Renal cortical epithelial cell (primary cell): ENCODE results near the gene TPO. TPM values are rescaled to one million over a fixed set of nuclear protein-coding genes. Genes with fewer than 3 reads are reported as not detected.

Experiments used
- DNase-seq: peaks from one replicate; pipeline ENCODE4 v3.0.0-alpha.2; 2011; ENCODE audit warnings: low read depth
- total RNA-seq: library from RNA; depleted of rRNA; stranded (reverse); fragments of >200 nt; gene quantifications from 2 replicates; pipeline ENCODE4 v1.2.3, GENCODE V29; 2014

The TPO gene
- total RNA-seq, 1 donor from 2014 or later: not detected

GRCh38 chr2:1521878-1522830 is 108.9 kb downstream of the TPO start:
- no peak for DNase-seq

- no peak for DNase-seq
Observed at GRCh38 chr2:1527153-1527992, 114.1 kb downstream of the TPO start.

DNA sequence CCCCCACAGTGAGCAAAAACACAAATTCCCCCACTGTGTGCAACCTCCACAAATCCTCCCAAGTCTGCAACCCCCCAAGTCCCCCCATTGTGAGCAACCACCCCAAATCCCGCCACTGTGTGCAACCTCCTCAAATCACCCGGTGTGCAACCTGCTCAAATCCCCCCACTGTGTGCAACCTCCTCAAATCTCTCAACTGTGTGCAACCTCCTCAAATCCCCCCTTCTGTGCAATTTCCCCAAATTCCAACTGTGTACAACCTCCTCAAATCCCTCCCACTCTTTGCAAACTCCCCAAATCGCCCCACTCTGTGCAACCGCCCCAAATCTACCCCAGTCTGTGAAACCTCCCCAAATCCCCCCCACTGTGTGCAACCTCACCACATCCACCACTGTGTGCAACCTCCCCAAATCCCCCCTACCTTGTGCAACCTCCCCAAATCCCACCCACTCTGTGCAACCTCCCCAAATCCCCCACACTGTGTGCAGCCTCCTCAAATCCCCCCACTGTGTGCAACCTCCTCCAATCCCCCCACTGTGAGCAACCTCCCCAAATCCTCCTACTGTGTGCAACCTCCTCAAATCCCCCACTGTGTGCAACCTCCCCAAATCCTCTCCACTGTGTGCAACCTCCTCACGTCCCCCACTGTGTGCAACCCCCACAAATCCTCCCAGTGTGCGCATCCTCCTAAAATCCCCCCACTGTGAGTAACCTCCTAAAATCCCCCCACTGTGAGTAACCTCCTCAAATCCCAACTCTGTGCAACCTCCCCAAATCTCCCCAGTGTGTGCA is 115.2 kb downstream of the TPO start:
- no peak for DNase-seq

DNA sequence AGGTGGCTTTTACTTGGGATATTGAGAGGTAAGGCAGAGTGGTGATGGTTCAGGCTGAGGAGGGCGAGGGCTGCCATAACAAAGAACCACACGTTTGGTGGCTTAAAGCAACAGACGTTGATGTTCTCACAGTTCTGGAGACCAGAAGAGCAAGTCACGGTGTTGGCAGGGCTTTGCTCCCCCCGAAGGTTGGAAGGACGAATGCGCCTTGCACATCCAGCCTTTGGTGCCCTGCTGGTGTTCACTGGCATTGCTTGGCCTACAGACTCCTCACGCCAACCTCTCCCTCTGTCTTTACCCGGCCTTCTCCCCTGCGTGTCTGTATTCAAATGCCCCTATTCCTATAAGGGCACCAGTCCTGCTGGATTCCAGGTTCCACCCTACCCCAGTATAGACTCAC is 125.4 kb downstream of the TPO start:
- DNase-seq: peak; percentile 12

DNA sequence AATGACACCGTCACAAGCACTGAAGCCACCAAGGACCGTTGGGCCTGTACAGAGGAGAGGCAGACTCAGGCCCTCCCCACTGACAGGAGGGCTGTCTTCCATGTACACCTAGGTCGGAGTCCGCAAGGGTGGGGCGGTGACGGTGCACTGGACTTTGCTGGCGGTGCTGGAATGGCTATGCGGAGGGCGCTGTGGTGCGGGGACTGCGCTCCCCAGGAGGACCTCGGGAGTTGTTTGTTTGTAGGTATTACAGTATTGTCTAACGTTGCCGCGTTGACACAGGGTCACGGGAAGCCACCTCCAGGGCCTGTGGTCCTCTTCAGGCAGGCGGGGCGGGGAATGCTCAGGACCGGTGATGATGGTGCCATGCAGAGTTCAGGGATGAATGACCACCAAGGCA is 126.2 kb downstream of the TPO start:
- DNase-seq: no peak

DNA sequence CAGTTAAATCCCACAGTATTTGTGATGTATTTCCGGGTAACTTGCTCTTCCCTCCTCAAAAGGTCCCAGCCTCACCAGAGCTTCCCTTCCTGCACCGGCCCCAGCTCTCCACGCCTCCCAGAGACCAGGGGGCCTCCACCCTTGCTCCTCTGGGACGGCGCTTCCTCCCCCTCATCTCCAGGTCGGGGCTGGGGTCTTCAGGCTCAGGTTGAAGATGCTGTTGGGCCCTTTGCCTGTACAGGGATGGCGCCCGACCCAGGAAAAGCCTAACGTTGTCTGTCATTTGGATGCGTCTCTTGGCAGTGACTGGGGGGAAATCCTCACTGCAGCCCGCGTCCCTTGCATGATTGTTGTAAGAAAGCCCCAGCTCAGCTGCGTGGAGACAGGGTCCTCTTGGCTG is 126.7 kb downstream of the TPO start:
- no peak for DNase-seq

DNA sequence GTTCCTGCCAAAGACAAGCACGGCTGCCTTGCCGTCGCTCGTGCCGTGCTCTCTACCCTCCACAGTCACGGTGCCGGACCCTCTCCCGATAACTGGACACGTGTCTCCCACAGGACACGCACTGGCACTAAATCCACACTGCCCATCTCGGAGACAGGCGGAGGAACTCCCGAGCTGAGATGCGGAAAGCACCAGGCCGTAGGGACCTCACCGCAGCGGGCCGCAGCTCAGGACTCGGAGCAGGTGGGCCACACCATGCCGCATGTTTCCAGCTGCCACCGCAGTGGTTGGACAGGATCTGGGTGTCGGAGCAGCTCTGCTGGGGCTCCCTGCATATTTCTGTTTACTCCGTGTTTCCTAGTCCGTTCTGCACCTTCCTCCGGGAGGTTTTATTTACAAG is 127.2 kb downstream of the TPO start:
- DNase-seq: no peak

- no peak for DNase-seq
Observed at GRCh38 chr2:1541040-1541439, 127.8 kb downstream of the TPO start.

DNA sequence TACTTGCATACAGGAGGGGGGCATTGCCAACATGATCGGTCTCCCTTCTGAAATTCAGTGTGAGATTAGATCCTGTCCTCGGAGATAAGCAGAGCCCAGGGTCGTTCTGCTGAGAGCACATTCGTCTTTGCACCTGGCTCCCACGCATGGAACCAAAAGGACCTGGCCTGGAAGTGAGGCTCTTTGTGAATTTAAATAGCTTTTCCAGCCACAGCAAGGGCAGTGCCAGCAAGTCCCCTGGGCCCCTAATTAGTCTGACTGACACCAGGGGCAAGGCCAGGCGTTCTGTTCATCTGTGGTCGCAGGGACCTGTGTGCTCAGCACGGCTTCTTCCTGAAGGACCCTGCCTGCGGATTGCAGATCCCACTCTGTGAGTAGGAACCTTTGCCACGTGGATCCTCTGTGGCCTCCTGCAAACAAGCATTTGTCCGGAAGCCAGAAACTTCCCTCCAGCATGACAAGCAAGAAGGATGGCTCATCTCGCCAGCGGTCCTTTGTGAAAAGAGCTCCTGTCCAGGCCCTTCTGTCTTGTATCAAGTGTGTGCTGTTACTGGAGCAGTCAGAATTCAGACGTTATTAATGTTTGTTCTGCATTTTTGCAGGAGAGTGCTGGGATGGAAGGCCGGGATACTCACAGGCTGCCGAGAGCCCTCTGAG is 128.7 kb downstream of the TPO start:
- DNase-seq: no peak

DNA sequence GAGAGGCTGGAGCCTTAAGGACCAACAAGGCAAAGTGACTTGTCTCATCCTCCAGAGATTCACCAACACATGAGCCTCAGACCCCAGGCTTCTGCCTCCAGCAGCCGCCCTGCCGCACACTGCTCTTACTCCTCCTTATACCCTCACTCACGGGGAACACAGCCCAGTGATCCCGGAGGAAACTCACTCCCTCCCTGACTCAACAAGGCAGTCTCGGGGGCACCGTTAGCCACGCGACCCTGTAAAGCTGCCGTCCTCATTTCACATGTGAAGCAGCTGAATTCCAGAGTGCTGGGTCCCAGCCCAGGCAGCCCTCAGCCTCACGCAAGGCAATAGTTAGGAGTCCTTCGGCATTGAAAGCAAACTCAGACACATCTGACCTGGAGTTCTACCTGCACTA is 129.7 kb downstream of the TPO start:
- DNase-seq: no peak

DNA sequence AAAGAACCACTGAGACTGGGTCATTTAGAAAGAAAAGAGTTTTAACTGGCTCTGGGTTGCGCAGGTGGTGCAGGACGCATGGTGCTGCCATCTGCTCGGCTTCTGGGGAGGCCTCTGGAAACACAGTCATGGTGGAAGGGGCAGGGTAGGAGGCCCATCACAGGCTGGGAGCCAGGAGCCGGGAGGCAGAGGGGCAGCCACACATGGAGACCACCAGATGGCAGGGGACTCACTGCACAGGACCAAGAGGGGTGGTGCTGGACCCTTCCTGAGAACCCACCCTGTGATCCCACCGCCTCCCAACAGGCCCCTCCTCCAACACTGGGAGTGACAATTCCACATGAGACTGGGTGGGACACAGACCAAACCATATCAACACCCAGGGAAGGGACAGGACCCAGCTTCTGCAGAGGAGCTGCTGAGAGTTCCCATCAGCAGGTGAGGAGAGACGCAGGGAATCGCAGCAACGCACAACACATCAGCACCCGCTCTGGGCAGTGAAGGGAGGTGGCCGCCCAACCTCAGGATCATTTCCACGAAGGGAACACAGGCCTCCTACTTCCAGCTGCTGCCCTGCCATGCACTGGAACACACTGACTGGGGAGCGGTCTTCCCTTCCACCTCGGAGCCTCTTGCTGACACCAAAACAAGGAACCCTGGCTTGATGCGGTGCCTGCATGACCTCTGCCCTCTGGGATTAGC is 130.7 kb downstream of the TPO start:
- DNase-seq: no peak

DNA sequence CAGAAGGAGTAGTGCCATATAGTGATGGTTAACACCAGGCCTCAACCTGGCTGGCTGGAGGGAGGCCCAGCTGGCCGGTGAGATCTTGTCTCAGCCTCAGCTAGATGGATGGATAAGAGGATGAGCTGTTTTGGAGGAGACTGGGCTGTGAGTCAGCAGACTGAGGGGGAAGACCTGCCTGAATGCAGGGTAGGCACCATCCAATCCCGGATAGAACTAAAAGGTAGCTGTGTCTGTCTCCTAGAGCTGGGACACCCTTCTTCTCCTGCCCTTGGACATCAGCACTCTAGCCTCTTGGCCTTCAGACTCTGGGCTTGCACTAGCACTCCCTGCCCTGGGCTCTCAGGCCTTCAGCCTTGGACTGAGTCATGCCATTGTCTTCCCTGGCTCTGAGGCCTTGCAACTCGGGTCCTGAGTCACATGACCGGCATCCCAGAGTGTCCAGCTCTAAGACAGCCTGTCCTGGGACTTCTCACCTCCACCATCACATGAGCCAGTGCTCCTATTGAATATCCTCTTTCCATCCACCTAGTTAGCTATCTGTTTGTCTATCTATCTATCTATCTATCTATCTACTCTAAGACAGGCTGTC is 131.3 kb downstream of the TPO start:
- peak; percentile 61 for DNase-seq

DNA sequence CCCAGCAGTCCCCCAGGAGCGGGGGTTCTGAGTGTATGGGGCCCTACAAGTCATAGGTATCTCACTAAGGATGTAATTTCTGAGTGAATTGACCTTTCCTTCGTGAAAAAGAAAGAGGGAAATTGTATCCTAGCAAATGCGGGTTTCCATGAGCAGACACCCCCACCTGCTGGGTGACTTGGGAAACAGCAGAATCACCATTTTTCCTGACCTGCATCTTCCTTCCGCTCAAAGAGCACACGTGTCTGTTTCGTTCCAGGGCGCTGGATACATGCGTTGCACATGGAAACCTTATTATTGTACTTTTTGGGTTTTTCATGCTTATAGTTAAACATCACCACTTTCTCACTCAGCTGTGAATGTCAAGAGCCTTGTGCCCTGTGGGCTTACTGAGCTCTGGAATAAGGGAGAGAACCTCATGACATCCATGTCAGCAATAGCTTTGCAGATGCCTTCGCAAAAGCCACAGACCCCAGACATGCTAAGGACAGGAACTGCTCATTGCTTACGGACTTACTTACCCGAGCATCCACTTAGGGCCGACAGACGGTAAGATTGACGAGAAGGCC is 132.8 kb downstream of the TPO start:
- DNase-seq: peak; percentile 28

DNA sequence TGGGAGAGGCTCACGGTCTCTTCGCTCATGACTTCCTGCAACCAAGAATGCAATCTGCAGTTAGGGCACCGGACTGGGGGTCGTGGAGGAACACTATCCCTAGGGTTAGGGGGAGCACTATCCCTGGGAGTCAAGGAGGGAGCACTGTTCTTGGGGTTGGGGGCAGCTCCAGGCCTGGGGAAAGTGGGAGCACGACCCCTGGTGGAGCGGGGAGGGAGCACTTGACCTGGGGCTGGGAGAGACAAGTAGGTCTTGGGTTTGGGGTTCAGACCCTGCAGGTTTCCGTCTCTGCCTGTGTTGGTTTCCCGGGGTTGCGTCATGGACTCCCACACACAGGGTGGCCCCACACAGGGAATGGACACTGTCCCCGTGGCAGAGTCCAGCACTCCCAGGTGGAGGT is 133.6 kb downstream of the TPO start:
- DNase-seq: no peak

- DNase-seq: no peak
Observed at GRCh38 chr2:1548910-1549673, 135.8 kb downstream of the TPO start.

DNA sequence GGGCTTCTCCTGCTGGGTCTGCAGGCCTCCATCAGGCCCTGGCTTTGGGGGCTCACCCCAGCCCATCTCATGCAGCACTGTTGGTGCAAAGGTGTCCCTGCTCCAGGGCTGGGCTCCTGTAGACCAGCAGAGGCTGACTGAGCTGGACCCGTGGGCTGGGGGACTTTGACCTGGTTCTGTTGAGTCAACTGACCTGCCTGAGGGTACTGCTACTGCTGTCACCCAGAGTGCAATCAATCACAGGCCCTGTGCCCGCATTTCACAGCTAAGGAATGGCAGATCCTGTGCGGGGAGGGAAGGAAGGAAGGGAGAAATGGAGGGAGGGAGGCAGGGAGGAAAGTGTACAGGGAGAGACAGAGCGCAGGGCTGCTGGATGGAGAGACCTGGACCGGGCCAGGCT is 136.8 kb downstream of the TPO start:
- no peak for DNase-seq

DNA sequence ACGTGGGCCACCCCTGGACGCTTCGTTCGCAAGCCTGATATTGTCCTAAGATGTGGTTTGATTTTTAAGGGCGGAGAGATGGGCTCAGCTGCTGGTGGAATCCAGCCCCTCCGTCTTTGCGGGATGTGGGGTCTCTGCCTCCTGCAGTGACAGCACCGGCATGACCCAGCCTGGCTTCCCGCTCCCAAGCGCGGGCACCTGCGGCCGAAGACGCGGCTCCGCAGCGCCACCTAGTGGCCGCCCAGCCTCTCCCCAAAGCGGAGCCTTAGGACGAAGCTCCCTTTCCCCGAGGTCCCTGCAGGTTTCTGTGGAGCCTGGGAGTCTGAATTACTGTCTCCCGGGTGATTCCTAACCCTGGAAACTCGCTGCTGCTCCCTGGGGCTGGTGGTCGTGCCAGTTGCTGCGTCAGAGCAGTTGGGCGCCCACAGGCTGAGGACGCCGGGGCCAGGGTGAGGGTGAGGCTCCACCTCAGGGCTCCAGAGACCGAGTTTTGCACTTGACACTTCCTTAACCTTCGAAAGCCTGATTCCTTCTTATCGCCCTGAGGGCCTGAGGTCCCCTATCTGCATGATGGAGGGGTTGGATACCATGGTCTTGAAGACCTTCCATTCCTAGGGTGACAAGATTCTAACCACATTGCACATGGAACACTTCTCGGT is 137.5 kb downstream of the TPO start:
- DNase-seq: no peak

DNA sequence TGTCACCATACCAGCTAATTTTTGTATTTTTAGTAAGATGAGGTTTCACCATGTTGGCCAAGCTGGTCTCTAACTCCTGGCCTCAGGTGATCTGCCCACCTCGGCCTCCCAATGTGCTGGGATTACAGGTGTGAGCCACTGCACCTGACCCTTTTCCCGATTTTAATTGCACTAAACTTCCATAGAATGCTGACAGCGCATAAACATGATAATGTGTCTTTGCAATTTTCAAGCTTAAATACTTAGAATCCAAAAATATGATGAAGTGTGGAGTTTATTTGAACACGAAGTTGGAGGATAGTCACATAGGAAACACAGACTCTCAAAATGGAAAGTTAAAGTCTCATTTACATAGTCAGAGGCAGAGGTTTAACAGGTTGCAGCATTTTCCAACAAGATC is 138.6 kb downstream of the TPO start:
- DNase-seq: no peak

DNA sequence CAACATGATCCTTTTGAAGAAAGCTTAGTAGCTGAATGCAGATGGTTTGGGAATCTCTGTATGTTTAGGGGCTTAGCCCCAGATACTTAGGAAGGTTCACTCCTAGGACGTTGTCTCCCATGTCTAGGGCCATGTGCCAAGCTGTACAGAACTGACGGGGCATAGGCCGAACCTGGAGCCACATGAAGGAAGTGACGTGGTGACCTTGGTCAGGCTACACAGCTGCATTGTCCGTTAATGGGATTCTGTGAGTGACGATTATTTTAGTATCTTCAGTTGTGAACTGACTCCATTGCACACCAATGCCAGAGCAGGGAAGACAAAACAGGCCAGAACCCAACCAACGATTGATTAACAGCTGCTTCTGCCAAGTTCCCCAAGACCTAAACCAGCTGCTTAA is 139.3 kb downstream of the TPO start:
- DNase-seq: no peak
